ENCODE data around the gene OPCML. TPM values are rescaled to one million over a fixed set of nuclear protein-coding genes. Genes with fewer than 3 reads are reported as not detected.

OPCML gene
- total and polyA plus RNA-seq, 2 experiments from 2014 or later, result 0.21 to 0.51 TPM

DNA sequence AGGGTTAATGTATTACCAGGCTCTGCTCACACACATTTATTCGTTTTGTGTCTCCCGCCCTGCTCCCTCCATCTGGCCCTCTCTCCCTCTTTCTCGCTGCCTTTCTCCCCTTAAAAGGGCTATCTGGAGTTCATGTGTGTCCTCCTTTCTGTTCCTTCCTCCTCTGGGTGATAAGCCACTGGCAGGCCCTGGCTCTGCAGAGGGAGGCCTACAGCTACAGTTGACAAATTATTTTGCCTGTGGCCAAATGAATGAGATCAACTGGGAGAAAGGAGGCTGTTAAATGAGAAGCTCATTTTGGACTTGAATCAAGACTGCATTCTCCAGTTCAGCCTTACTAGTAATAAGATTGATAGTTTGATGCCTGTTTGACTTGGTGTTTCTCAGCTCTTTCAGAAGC is 17.5 kb upstream of the OPCML start:
- H3K4me3 ChIP-seq, result no peak overlapping the region
- DNase-seq (ENCODE audit: low read depth in 1 of 2, low spot score in 1 of 2), result no peak
- TF ChIP-seq, protein P1, sequence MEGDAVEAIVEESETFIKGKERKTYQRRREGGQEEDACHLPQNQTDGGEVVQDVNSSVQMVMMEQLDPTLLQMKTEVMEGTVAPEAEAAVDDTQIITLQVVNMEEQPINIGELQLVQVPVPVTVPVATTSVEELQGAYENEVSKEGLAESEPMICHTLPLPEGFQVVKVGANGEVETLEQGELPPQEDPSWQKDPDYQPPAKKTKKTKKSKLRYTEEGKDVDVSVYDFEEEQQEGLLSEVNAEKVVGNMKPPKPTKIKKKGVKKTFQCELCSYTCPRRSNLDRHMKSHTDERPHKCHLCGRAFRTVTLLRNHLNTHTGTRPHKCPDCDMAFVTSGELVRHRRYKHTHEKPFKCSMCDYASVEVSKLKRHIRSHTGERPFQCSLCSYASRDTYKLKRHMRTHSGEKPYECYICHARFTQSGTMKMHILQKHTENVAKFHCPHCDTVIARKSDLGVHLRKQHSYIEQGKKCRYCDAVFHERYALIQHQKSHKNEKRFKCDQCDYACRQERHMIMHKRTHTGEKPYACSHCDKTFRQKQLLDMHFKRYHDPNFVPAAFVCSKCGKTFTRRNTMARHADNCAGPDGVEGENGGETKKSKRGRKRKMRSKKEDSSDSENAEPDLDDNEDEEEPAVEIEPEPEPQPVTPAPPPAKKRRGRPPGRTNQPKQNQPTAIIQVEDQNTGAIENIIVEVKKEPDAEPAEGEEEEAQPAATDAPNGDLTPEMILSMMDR (IDR thresholded peaks at IDR 0.05; ENCODE audit: low read depth, low read length), result no peak
- H3K27me3 ChIP-seq, result no peaks in the 10 kb centered on the region
- no peaks in the 10 kb centered on the region for H3K36me3 ChIP-seq
- H3K4me1 ChIP-seq (ENCODE audit: low read depth), result peaks cover 7% of the 10 kb centered on the region
- no peaks in the 10 kb centered on the region for H3K9me3 ChIP-seq (ENCODE audit: low read depth)
- H3K27ac ChIP-seq, result no peak overlapping the region

DNA sequence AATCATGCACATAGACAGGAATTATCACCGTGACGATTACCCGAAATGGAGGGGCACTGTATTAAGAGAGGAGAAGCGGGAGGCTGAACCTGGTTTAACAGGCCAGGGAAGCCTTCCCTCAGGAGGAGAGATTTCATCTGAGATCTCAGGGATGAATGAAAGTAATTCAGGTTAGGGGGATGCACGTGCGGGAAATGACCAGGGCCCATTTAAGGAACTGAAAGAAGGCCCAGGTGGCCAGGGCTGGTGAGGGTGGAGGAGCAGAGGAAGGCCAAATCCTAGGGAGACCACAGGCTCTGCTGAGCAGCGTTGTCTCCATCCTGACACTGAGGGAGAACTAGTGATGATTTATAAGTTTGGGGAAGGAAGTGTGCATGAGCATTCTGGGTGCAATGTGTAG is 16.3 kb upstream of the OPCML start:
- H3K27me3 ChIP-seq, result no peaks in the 10 kb centered on the region
- no peak overlapping the region for H3K4me3 ChIP-seq
- H3K36me3 ChIP-seq, result no peaks in the 10 kb centered on the region
- peaks cover 7% of the 10 kb centered on the region for H3K4me1 ChIP-seq (ENCODE audit: low read depth)
- no peaks in the 10 kb centered on the region for H3K9me3 ChIP-seq (ENCODE audit: low read depth)
- H3K27ac ChIP-seq, result no peak overlapping the region
- no peak for DNase-seq (ENCODE audit: low read depth in 1 of 2, low spot score in 1 of 2)
- TF ChIP-seq, protein P1 (IDR thresholded peaks at IDR 0.05; ENCODE audit: low read depth, low read length), result no peak

DNA sequence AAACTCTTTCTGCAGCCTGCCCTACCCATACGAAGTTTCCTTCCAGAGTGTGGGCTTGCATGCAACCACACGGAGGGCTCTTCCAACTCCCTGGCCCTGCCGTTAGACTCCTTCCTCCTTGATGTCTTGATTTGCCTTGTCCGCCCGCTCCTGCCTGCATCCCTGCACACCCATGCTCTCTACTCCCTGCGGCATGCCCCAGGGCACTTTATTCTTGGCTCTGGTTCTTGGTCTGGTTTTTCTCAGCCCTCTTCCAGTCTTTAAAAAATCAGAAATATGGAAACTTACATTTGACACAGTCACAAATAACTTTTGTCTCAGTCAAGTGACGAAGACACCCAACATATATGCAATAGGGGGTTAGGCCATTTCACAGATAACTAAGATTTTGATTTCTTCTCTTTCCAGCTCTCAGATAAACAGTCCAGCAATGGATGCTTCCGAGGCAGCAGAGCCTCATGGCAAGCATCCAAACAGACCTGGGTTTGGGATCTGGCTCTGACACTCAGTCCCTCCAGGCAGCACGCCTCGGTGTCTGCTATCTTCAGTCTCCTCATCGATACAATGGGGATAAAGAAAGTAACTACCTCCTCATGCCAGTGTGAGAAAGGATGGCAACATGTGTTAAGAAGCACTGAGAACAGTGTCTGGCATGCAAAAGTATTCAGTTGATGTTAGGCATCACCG is 15.7 kb upstream of the OPCML start:
- Histone ChIP-seq H3K9me3 (ENCODE audit: low read depth) (no peaks in the 10 kb centered on the region), H3K4me1 (ENCODE audit: low read depth) (peaks cover 7% of the 10 kb centered on the region), H3K36me3 (no peaks in the 10 kb centered on the region), H3K4me3 (no peak overlapping the region), H3K27ac (no peak overlapping the region), H3K27me3 (no peaks in the 10 kb centered on the region)
- DNase-seq (ENCODE audit: low read depth in 1 of 2, low spot score in 1 of 2), result no peak
- TF ChIP-seq, protein P1 (IDR thresholded peaks at IDR 0.05; ENCODE audit: low read depth, low read length), result no peak

DNA sequence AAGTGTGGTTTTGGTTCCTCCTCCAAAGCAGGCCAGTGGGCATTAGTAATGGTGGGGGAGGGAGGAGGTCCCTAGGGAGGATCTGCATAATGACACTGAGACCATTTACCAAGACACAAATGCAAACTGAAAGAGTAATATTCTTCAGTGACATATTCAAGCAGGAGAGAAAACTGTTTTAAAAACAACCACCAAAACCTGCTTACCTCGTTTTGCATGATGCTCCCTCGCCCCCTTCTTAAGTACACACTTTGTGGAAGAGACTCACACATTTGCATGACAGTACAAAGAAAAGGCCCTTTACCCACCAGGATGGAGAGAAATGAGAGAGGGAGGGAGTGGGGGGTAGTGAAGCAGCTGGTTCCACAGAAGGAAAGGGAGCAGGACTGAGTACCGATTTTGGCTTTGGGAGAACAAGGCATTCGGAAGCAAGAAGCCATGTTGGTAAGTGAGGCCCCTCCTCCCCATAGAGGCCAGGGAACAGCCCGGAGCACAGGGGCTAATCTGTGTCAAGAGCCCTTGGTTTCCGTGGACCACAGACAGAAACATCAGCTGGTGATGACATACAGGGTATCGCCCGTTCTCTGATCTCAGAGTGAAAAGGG is 13.0 kb upstream of the OPCML start:
- Histone ChIP-seq H3K9me3 (ENCODE audit: low read depth) (no peaks in the 10 kb centered on the region), H3K4me3 (no peak overlapping the region), H3K4me1 (ENCODE audit: low read depth) (peaks cover 8% of the 10 kb centered on the region), H3K27me3 (no peaks in the 10 kb centered on the region), H3K36me3 (no peaks in the 10 kb centered on the region), H3K27ac (no peak overlapping the region)
- no peak for DNase-seq (ENCODE audit: low read depth in 1 of 2, low spot score in 1 of 2)
- TF ChIP-seq, protein P1 (IDR thresholded peaks at IDR 0.05; ENCODE audit: low read depth, low read length), result no peak

DNA sequence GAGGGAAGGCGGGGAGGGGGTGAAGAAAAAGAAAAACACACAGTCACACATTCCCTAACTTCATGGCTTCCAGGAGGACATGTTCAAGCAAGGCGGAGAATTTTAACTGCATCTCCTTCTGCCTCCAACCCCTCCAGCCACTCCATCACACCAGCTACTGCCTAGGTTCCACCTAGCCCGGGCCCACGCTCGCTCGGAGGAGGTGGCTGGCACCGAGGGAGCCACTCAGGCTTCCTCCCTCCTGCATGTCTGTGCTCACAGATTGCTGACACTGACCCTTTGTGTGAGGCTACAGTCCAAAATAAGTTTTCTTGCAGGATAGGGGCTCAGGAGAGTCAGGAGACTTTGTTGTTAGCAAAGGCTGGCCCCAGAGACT is 9.4 kb upstream of the OPCML start:
- TF ChIP-seq, protein P1 (IDR thresholded peaks at IDR 0.05; ENCODE audit: low read depth, low read length), result no peak
- no peak for DNase-seq (ENCODE audit: low read depth in 1 of 2, low spot score in 1 of 2)
- no peak overlapping the region for H3K27ac ChIP-seq
- no peaks in the 10 kb centered on the region for H3K36me3 ChIP-seq
- peaks cover 3% of the 10 kb centered on the region for H3K4me1 ChIP-seq (ENCODE audit: low read depth)
- H3K4me3 ChIP-seq, result no peak overlapping the region
- H3K9me3 ChIP-seq (ENCODE audit: low read depth), result no peaks in the 10 kb centered on the region
- no peaks in the 10 kb centered on the region for H3K27me3 ChIP-seq

All from cardiac muscle cell (in vitro differentiated cells and primary cell).